Transverse colon (tissue), 4 donors: ENCODE data around the gene OR4K17.

Experiments
- POLR2A ChIP-seq: fragments of 450-650 bp; IDR thresholded peaks from one replicate; pipeline ENCODE4 v1.6.1; 2016; ENCODE audit warnings: antibody characterized with exemption, mild to moderate bottlenecking, moderate library complexity
- POLR2AphosphoS5 ChIP-seq, 3 donors: sonication (generic); formaldehyde crosslinking; IDR thresholded peaks; one replicate each; pipeline ENCODE4 v1.6.1; 2016; ENCODE audit warnings: antibody characterized with exemption in 3 of 3
- TF ChIP-seq, protein P1 (sequence below), 5 experiments: fragments of 200-600 bp in 3 of 5; fragments of 450-650 bp in 2 of 5; sonication (generic) in 3 of 5; IDR thresholded peaks; 1 replicate in 2 of 5; 2 replicates in 3 of 5; pipeline ENCODE4 v1.5.1; 2016 to 2017; ENCODE audit warnings: antibody characterized with exemption in 5 of 5, inconsistent platforms in 3 of 5, mild to moderate bottlenecking in 2 of 5, moderate library complexity in 1 of 5

DNA sequence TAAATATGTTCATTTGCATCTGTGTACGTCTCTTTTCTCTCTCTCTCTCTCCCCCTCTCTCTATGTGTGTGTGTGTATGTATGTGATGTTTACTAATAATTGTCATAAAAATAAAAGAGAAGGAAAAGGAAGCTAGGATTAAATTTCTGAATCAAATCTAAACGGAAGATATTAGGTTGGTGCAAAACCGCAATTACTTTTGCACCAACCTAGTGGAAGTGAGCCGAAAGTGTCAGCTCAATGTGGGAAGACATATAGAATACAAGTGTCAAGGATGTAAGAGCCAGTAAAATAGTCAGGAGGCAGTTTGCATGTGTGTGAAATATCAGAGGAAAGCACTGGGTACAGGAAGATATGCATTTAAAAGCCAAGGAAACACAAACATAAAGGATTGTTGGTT, 18.5 kb upstream of the OR4K17 start:
- TF ChIP-seq POLR2A (no peak), POLR2AphosphoS5 (IDR thresholded peaks at IDR 0.05) (no peak)
- TF ChIP-seq, protein P1, sequence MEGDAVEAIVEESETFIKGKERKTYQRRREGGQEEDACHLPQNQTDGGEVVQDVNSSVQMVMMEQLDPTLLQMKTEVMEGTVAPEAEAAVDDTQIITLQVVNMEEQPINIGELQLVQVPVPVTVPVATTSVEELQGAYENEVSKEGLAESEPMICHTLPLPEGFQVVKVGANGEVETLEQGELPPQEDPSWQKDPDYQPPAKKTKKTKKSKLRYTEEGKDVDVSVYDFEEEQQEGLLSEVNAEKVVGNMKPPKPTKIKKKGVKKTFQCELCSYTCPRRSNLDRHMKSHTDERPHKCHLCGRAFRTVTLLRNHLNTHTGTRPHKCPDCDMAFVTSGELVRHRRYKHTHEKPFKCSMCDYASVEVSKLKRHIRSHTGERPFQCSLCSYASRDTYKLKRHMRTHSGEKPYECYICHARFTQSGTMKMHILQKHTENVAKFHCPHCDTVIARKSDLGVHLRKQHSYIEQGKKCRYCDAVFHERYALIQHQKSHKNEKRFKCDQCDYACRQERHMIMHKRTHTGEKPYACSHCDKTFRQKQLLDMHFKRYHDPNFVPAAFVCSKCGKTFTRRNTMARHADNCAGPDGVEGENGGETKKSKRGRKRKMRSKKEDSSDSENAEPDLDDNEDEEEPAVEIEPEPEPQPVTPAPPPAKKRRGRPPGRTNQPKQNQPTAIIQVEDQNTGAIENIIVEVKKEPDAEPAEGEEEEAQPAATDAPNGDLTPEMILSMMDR (IDR thresholded peaks at IDR 0.05): no peak
